RWPE1 (cell line): ENCODE measurements around the gene WSCD2.
A peak's percentile ranks its signal among the peaks of the same experiment; 100 is the strongest.

Experiments used
- CTCF ChIA-PET: fragments of 350-600 bp; sonication (Branson Sonifier 250); formaldehyde crosslinking; extraction: SDS; loops from one replicate; lab custom pipeline; 2021; lab: Yijun Ruan, JAX
- POLR2A ChIA-PET: fragments of 400-600 bp; formaldehyde crosslinking; extraction: SDS; loops from one replicate; lab custom pipeline; 2020; ENCODE audit warnings: antibody characterized with exemption; ENCODE audit not compliant: low non-redundant PET; lab: Yijun Ruan, JAX
- DNase-seq: peaks from one replicate; pipeline ENCODE4 v3.0.0; 2012; ENCODE audit warnings: low spot score
- H3K27ac ChIP-seq: fragments of 450-650 bp; 2 replicates; pipeline ENCODE4 v1.5.1; 2017
- TF ChIP-seq, protein P1 (sequence below): fragments of 450-650 bp; conservative IDR thresholded peaks from 2 replicates; pipeline ENCODE4 v1.5.1; 2017; ENCODE audit warnings: low read depth, mild to moderate bottlenecking

Gene WSCD2

DNA sequence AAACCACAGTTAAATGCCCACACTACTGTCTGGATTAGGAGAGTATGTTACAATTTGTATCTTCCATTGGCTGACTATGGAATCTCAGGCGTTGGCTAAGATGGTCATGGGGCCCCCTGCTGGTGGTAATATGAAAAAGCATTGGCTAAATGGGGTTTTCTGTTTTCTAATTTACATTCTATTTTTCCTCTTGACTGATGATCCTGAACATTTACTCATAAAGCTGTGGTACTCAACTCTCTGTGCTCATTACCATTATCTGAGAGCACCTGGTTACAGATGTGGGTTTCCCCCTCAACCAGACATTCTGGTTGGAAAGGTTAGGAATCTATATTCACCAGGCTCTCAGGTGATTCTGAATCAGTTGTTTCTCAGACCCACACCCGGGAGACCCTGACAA is 64.8 kb downstream of the WSCD2 start:
- TF ChIP-seq, protein P1, sequence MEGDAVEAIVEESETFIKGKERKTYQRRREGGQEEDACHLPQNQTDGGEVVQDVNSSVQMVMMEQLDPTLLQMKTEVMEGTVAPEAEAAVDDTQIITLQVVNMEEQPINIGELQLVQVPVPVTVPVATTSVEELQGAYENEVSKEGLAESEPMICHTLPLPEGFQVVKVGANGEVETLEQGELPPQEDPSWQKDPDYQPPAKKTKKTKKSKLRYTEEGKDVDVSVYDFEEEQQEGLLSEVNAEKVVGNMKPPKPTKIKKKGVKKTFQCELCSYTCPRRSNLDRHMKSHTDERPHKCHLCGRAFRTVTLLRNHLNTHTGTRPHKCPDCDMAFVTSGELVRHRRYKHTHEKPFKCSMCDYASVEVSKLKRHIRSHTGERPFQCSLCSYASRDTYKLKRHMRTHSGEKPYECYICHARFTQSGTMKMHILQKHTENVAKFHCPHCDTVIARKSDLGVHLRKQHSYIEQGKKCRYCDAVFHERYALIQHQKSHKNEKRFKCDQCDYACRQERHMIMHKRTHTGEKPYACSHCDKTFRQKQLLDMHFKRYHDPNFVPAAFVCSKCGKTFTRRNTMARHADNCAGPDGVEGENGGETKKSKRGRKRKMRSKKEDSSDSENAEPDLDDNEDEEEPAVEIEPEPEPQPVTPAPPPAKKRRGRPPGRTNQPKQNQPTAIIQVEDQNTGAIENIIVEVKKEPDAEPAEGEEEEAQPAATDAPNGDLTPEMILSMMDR: peak; percentile 49
- DNase-seq: peak; percentile 54
- H3K27ac ChIP-seq: no peak overlapping the region
- POLR2A ChIA-PET: no interaction called here
- CTCF ChIA-PET: interaction anchor here (0.8 to 1.2 kb wide), 4 partner anchors 14 to 275 kb away, joined by 3 to 4 read pairs (median 3); no protein-coding TSS in a partner anchor

DNA sequence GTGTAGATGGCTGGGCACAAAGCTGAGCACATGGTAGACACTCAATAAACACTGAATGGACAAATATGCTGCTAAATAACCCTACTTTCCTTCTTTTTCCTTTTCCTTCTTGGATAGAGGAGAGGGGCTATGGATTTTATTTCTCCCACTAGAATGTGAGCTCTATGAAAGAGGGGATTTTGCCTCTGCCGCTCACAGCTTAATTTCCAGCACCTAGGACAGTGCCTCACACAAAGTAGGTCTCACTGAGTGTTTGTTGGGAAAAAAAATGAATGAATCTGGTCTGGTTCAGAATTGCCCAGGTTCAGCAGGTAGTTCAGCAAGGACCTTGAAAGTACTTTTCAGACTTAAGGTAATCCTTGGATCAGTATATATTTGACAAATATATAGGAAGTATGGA is 65.5 kb downstream of the WSCD2 start:
- DNase-seq: no peak
- TF ChIP-seq, protein P1: no peak
- no peak overlapping the region for H3K27ac ChIP-seq
- POLR2A ChIA-PET: no interaction called here
- CTCF ChIA-PET: interaction anchor here (0.8 to 1.2 kb wide), 4 partner anchors 15 to 276 kb away, joined by 3 to 4 read pairs (median 3); no protein-coding TSS in a partner anchor

DNA sequence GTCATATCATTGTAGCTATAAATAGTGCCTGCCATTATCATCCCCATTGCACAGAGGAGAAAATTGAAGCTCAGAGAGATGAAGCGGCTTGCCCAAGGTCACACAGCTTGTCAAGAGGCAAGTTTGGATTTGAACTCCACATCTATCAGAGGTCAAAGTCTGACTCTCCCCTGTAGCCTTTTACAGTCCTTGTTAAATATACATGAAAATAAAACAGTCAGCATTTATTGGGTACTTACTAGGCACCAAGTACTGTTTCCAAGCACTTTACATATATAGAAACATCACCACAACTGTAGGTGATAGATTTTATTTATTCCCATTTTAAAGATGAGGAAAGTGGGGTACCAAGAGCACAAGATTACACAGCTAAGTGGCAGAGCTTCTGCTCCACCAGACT is 67.2 kb downstream of the WSCD2 start:
- no peak for DNase-seq
- POLR2A ChIA-PET: no interaction called here
- TF ChIP-seq, protein P1: no peak
- H3K27ac ChIP-seq: no peak overlapping the region
- CTCF ChIA-PET: interaction anchor here (0.5 kb wide), 1 partner anchor 202 kb away, joined by 3 read pairs; no protein-coding TSS in a partner anchor

DNA sequence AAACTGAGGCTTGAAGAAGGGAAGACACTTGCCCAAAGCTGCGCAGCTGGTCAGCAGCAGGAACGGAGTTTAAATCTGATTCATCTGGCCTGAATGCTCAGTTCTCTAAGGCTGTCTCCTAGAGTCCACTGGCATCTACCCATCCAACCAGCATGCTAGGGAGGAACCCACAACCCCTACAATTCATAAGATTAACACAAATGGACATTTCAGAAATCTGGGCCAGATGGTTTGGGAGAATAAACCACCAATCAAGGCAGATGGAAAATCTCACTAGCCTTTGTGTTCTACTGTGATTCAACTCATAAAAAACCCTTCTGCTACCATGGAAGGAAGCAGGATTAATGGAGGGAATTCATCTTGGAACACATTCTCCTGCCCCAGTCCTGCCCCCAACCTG is 67.8 kb downstream of the WSCD2 start:
- POLR2A ChIA-PET: no interaction called here
- CTCF ChIA-PET: no interaction called here
- no peak overlapping the region for H3K27ac ChIP-seq
- DNase-seq: no peak
- TF ChIP-seq, protein P1: no peak

DNA sequence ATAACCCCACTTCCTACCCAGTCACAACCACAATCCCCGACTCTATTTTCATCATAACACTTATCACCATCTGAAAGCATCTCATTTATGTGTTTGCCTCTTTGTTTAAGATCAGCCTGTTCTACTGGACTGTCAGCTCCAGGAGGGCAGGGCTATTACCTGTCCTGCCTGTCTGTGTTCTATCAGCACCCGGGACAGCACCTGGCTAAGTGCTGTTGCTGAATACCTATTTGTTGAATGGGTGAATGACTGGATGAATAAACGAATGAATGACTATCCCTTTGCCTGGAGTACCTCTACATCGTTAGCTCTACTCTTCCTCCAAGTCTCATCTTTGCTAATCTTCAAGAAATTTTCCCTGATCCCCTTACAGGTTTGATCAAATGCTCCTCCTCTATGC is 69.0 kb downstream of the WSCD2 start:
- DNase-seq: no peak
- CTCF ChIA-PET: no interaction called here
- POLR2A ChIA-PET: no interaction called here
- TF ChIP-seq, protein P1: no peak
- H3K27ac ChIP-seq: no peak overlapping the region

DNA sequence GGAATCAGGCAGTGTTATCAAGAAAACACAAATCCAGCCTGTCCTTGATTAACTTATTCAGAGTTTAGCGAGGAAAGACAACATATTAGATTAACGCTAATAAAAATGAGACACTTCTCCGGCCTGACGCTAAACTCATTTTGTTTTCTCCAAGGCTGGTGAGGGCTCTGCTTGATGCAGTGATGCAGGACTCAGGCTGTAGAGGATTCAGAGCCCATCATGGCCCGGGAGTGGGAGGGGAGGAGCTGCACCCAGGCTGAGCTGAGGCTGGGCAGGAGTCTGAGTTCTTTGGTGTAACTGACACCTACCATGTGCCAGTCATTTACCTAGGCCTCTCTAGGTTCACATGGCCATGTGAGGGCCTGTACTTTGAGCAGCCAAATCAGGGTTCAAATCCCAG is 70.0 kb downstream of the WSCD2 start:
- POLR2A ChIA-PET: no interaction called here
- no peak overlapping the region for H3K27ac ChIP-seq
- no peak for DNase-seq
- TF ChIP-seq, protein P1: no peak
- CTCF ChIA-PET: no interaction called here
